Ovary (tissue), 3 donors: ENCODE results near the gene STAT4.

ENCODE experiments used
- EP300 ChIP-seq: sonication (generic); formaldehyde crosslinking; IDR thresholded peaks from one replicate; pipeline ENCODE4 v1.6.1; 2017; ENCODE audit warnings: antibody characterized with exemption
- POLR2A ChIP-seq: fragments of 450-650 bp; IDR thresholded peaks from one replicate; pipeline ENCODE4 v1.6.1; 2017; ENCODE audit warnings: antibody characterized with exemption, mild to moderate bottlenecking, moderate library complexity
- TF ChIP-seq, protein P1 (sequence below), 3 donors: fragments of 450-650 bp in 2 of 3; fragments of 200-600 bp in 1 of 3; IDR thresholded peaks; one replicate each; pipeline versions ENCODE4 v1.5.1 to v1.8.0; 2016 to 2022; ENCODE audit warnings: antibody characterized with exemption in 3 of 3, mild to moderate bottlenecking in 1 of 3
- donor health status: DM: no; HTN: no; CAD: no.

DNA sequence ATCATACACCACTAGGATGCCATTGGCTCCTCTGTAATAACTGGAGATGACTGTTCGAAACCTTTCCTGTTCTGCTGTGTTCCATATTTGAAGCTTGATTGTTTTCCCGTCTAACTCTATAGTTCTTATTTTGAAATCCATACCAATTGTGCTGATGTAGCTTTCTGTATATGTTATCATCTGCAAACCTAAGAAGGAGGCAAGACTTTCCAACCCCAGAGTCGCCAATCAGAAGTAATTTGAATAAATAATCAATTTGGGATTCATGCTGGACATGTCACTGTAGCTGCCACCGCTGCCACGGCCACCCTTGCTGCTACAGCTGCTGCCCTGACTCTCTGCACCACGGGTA is 157.5 kb downstream of the STAT4 start:
- TF ChIP-seq, protein P1, sequence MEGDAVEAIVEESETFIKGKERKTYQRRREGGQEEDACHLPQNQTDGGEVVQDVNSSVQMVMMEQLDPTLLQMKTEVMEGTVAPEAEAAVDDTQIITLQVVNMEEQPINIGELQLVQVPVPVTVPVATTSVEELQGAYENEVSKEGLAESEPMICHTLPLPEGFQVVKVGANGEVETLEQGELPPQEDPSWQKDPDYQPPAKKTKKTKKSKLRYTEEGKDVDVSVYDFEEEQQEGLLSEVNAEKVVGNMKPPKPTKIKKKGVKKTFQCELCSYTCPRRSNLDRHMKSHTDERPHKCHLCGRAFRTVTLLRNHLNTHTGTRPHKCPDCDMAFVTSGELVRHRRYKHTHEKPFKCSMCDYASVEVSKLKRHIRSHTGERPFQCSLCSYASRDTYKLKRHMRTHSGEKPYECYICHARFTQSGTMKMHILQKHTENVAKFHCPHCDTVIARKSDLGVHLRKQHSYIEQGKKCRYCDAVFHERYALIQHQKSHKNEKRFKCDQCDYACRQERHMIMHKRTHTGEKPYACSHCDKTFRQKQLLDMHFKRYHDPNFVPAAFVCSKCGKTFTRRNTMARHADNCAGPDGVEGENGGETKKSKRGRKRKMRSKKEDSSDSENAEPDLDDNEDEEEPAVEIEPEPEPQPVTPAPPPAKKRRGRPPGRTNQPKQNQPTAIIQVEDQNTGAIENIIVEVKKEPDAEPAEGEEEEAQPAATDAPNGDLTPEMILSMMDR (IDR thresholded peaks at IDR 0.05): no peak
- TF ChIP-seq EP300 (no peak), POLR2A (no peak)
